ENCODE measurements around the gene SFXN4. TPM values are rescaled to one million over a fixed set of nuclear protein-coding genes. Genes with fewer than 3 reads are reported as not detected.
A peak's percentile ranks its signal among the peaks of the same experiment; 100 is the strongest.

SFXN4 gene
- total and polyA plus RNA-seq, 2 donors (not counting 1 experiment from before 2014, with no cell fraction given), result 10.3 to 17.7 TPM

- Histone ChIP-seq H3K4me3 (replicated peaks in 1 of 4; ENCODE audit: control extremely low read depth in 1 of 4, insufficient read depth in 1 of 4, low read depth in 3 of 4, low read length in 4 of 4) (no peak overlapping the region), H3K9ac (ENCODE audit: insufficient read depth, low read length) (no peak overlapping the region), H3K4me1 (ENCODE audit: control insufficient read depth, extremely low read depth, insufficient read depth, low read length) (peaks cover 4% of the 10 kb centered on the region), H2AFZ (ENCODE audit: low read length) (no peak overlapping the region), H3K27me3 (ENCODE audit: control insufficient read depth, insufficient read depth, low read length) (no peaks in the 10 kb centered on the region), H4K20me1 (ENCODE audit: control insufficient read depth, extremely low read depth, insufficient read depth, low read length) (no peaks in the 10 kb centered on the region), H3K79me2 (ENCODE audit: control insufficient read depth, insufficient read depth, low read length) (no peaks in the 10 kb centered on the region), H3K27ac (ENCODE audit: insufficient read depth, low read length) (peak overlapping the region; percentile 27), H3K4me2 (ENCODE audit: extremely low read depth, insufficient read depth, low read length) (no peak overlapping the region), H3K9me3 (ENCODE audit: control insufficient read depth, insufficient read depth, low read depth, low read length) (no peaks in the 10 kb centered on the region), H3K36me3 (ENCODE audit: control insufficient read depth, insufficient read depth, low read length) (peaks cover 8% of the 10 kb centered on the region)
- DNase-seq (ENCODE audit: low read depth in 2 of 2), result peak in 1 of 2 donors; percentile 66
- TF ChIP-seq CTCF (conservative IDR thresholded peaks at IDR 0.05 in 1 of 2, IDR thresholded peaks at IDR 0.05 in 1 of 2; ENCODE audit: low read depth in 1 of 2, low read length in 2 of 2) (no peak), EZH2 (IDR thresholded peaks at IDR 0.05; ENCODE audit: low read length, missing control alignments) (no peak)
These were observed 29.4 kb downstream of the SFXN4 start for GRCh38 chr10:119136084-119136483.

GRCh38 chr10:119135513-119135881 is 30.0 kb downstream of the SFXN4 start:
- Histone ChIP-seq H3K36me3 (ENCODE audit: control insufficient read depth, insufficient read depth, low read length) (peaks cover 8% of the 10 kb centered on the region), H3K4me2 (ENCODE audit: extremely low read depth, insufficient read depth, low read length) (no peak overlapping the region), H3K27me3 (ENCODE audit: control insufficient read depth, insufficient read depth, low read length) (no peaks in the 10 kb centered on the region), H4K20me1 (ENCODE audit: control insufficient read depth, extremely low read depth, insufficient read depth, low read length) (no peaks in the 10 kb centered on the region), H3K27ac (ENCODE audit: insufficient read depth, low read length) (peak overlapping the region; percentile 34), H3K9me3 (ENCODE audit: control insufficient read depth, insufficient read depth, low read depth, low read length) (no peaks in the 10 kb centered on the region), H2AFZ (ENCODE audit: low read length) (no peak overlapping the region), H3K4me3 (replicated peaks in 1 of 4; ENCODE audit: control extremely low read depth in 1 of 4, insufficient read depth in 1 of 4, low read depth in 3 of 4, low read length in 4 of 4) (no peak overlapping the region), H3K79me2 (ENCODE audit: control insufficient read depth, insufficient read depth, low read length) (no peaks in the 10 kb centered on the region), H3K4me1 (ENCODE audit: control insufficient read depth, extremely low read depth, insufficient read depth, low read length) (peaks cover 4% of the 10 kb centered on the region), H3K9ac (ENCODE audit: insufficient read depth, low read length) (no peak overlapping the region)
- no peak for TF ChIP-seq CTCF (conservative IDR thresholded peaks at IDR 0.05 in 1 of 2, IDR thresholded peaks at IDR 0.05 in 1 of 2; ENCODE audit: low read depth in 1 of 2, low read length in 2 of 2)
- TF ChIP-seq EZH2 (IDR thresholded peaks at IDR 0.05; ENCODE audit: low read length, missing control alignments), result no peak
- DNase-seq (ENCODE audit: low read depth in 2 of 2), result peak in 1 of 2 donors; percentile 96

GRCh38 chr10:119133949-119134348 is 31.6 kb downstream of the SFXN4 start:
- Histone ChIP-seq H3K27me3 (ENCODE audit: control insufficient read depth, insufficient read depth, low read length) (no peaks in the 10 kb centered on the region), H3K9me3 (ENCODE audit: control insufficient read depth, insufficient read depth, low read depth, low read length) (no peaks in the 10 kb centered on the region), H3K4me2 (ENCODE audit: extremely low read depth, insufficient read depth, low read length) (no peak overlapping the region), H3K9ac (ENCODE audit: insufficient read depth, low read length) (no peak overlapping the region), H3K4me1 (ENCODE audit: control insufficient read depth, extremely low read depth, insufficient read depth, low read length) (peaks cover 4% of the 10 kb centered on the region), H4K20me1 (ENCODE audit: control insufficient read depth, extremely low read depth, insufficient read depth, low read length) (no peaks in the 10 kb centered on the region), H3K36me3 (ENCODE audit: control insufficient read depth, insufficient read depth, low read length) (peaks cover 8% of the 10 kb centered on the region), H3K79me2 (ENCODE audit: control insufficient read depth, insufficient read depth, low read length) (no peaks in the 10 kb centered on the region), H3K27ac (ENCODE audit: insufficient read depth, low read length) (no peak overlapping the region), H3K4me3 (replicated peaks in 1 of 4; ENCODE audit: control extremely low read depth in 1 of 4, insufficient read depth in 1 of 4, low read depth in 3 of 4, low read length in 4 of 4) (no peak overlapping the region), H2AFZ (ENCODE audit: low read length) (no peak overlapping the region)
- TF ChIP-seq CTCF (conservative IDR thresholded peaks at IDR 0.05 in 1 of 2, IDR thresholded peaks at IDR 0.05 in 1 of 2; ENCODE audit: low read depth in 1 of 2, low read length in 2 of 2) (no peak), EZH2 (IDR thresholded peaks at IDR 0.05; ENCODE audit: low read length, missing control alignments) (no peak)
- no peak for DNase-seq (ENCODE audit: low read depth in 2 of 2)
